HEK293T (cell line): Measurements from ENCODE around the gene SNX9.

Experiments used
- CTCF ChIA-PET: fragments of 350-600 bp; formaldehyde crosslinking; extraction: SDS; loops from one replicate; lab custom pipeline; 2021; ENCODE audit warnings: antibody characterized with exemption, inconsistent platforms; lab: Yijun Ruan, JAX
- POLR2A ChIA-PET: fragments of 350-600 bp; formaldehyde crosslinking; extraction: SDS; loops from one replicate; lab custom pipeline; 2020; ENCODE audit warnings: antibody characterized with exemption, inconsistent platforms; lab: Yijun Ruan, JAX
- DNase-seq: peaks from one replicate; pipeline ENCODE4 v3.0.0; 2012; ENCODE audit warnings: mixed read lengths; ENCODE audit errors: extremely low spot score
- ARNT ChIP-seq: fragments of 450-650 bp; IDR thresholded peaks from 2 replicates; pipeline ENCODE4 v1.6.1; 2017; ENCODE audit warnings: mild to moderate bottlenecking
- BHLHE40 ChIP-seq: fragments of 450-650 bp; IDR thresholded peaks from 2 replicates; pipeline ENCODE4 v1.6.1; 2016; ENCODE audit warnings: mild to moderate bottlenecking, moderate library complexity, borderline replicate concordance
- CTBP1 ChIP-seq: fragments of 450-650 bp; IDR thresholded peaks from 2 replicates; pipeline ENCODE4 v1.6.1; 2016; ENCODE audit warnings: borderline replicate concordance
- ELF4 ChIP-seq: fragments of 450-650 bp; IDR thresholded peaks from 2 replicates; pipeline ENCODE4 v1.6.1; 2017; ENCODE audit warnings: antibody characterized with exemption
- FOXA1 ChIP-seq: fragments of 450-650 bp; IDR thresholded peaks from 2 replicates; pipeline ENCODE4 v1.6.1; 2016; ENCODE audit warnings: mild to moderate bottlenecking
- FOXK2 ChIP-seq: fragments of 450-650 bp; IDR thresholded peaks from 2 replicates; pipeline ENCODE4 v1.6.1; 2016; ENCODE audit warnings: mild to moderate bottlenecking
- FOXM1 ChIP-seq: fragments of 450-650 bp; IDR thresholded peaks from 2 replicates; pipeline ENCODE4 v1.6.1; 2017; ENCODE audit warnings: mild to moderate bottlenecking, borderline replicate concordance
- HDGF ChIP-seq: fragments of 450-650 bp; IDR thresholded peaks from 2 replicates; pipeline ENCODE4 v1.6.1; 2017; ENCODE audit warnings: antibody characterized with exemption, borderline replicate concordance
- L3MBTL2 ChIP-seq: fragments of 450-650 bp; conservative IDR thresholded peaks from 2 replicates; pipeline ENCODE4 v1.6.1; 2016; ENCODE audit warnings: mild to moderate bottlenecking
- LEF1 ChIP-seq: fragments of 450-650 bp; IDR thresholded peaks from 2 replicates; pipeline ENCODE4 v1.6.1; 2017; ENCODE audit warnings: mild to moderate bottlenecking, borderline replicate concordance
- NFRKB ChIP-seq: fragments of 450-650 bp; IDR thresholded peaks from 2 replicates; pipeline ENCODE4 v1.6.1; 2016; ENCODE audit warnings: mild to moderate bottlenecking, moderate library complexity
- PKNOX1 ChIP-seq: fragments of 450-650 bp; IDR thresholded peaks from 2 replicates; pipeline ENCODE4 v1.6.1; 2016
- SP1 ChIP-seq: fragments of 450-650 bp; IDR thresholded peaks from 2 replicates; pipeline ENCODE4 v1.6.1; 2017
- SUZ12 ChIP-seq: fragments of 450-650 bp; IDR thresholded peaks from 2 replicates; pipeline ENCODE4 v1.6.1; 2016; ENCODE audit warnings: mild to moderate bottlenecking
- TARDBP ChIP-seq: fragments of 450-650 bp; IDR thresholded peaks from 2 replicates; pipeline ENCODE4 v1.6.1; 2016
- ZNF384 ChIP-seq: fragments of 450-650 bp; IDR thresholded peaks from 2 replicates; pipeline ENCODE4 v1.6.1; 2016

SNX9 gene

GRCh38 chr6:157779705-157780604 is 43.1 kb upstream of the SNX9 start:
- DNase-seq, result no peak
- TF ChIP-seq TARDBP, result no peak
- no peak for TF ChIP-seq FOXK2
- no peak for TF ChIP-seq NFRKB
- no peak for TF ChIP-seq SUZ12
- TF ChIP-seq LEF1, result no peak
- no peak for TF ChIP-seq SP1
- TF ChIP-seq FOXM1, result no peak
- no peak for TF ChIP-seq BHLHE40
- TF ChIP-seq L3MBTL2, result no peak
- TF ChIP-seq ZNF384, result no peak
- no peak for TF ChIP-seq HDGF
- no peak for TF ChIP-seq ELF4
- TF ChIP-seq CTBP1, result no peak
- no peak for TF ChIP-seq ARNT
- TF ChIP-seq FOXA1, result no peak
- POLR2A ChIA-PET, result no interaction called here
- CTCF ChIA-PET, result no interaction called here

- TF ChIP-seq CTBP1, result no peak
- POLR2A ChIA-PET, result no interaction called here
- no peak for DNase-seq
- CTCF ChIA-PET, result no interaction called here
Observed at GRCh38 chr6:157785636-157786035, 37.4 kb upstream of the SNX9 start.

- POLR2A ChIA-PET, result no interaction called here
- TF ChIP-seq CTBP1 (no peak), FOXM1 (no peak), BHLHE40 (no peak), FOXA1 (no peak), ELF4 (no peak), HDGF (no peak)
- CTCF ChIA-PET, result no interaction called here
- no peak for DNase-seq
Observed at GRCh38 chr6:157786221-157786620, 36.8 kb upstream of the SNX9 start.

GRCh38 chr6:157787080-157787479 is 36.0 kb upstream of the SNX9 start:
- ChIA-PET POLR2A (no interaction called here), CTCF (no interaction called here)
- DNase-seq, result no peak
- TF ChIP-seq SUZ12 (no peak), L3MBTL2 (no peak), CTBP1 (no peak), ZNF384 (no peak), FOXA1 (no peak), TARDBP (no peak), FOXM1 (no peak), BHLHE40 (no peak), HDGF (no peak), FOXK2 (no peak), PKNOX1 (no peak), ARNT (no peak), NFRKB (no peak), LEF1 (no peak), SP1 (no peak), ELF4 (no peak)

GRCh38 chr6:157788180-157788579 is 34.9 kb upstream of the SNX9 start:
- ChIA-PET POLR2A (no interaction called here), CTCF (interaction anchor here (0.6 kb wide), 1 partner anchor 1197 kb away, joined by 3 read pairs; no protein-coding TSS in a partner anchor)
- no peak for DNase-seq
- TF ChIP-seq HDGF (no peak), ELF4 (no peak)

- TF ChIP-seq FOXM1 (no peak), ARNT (no peak), HDGF (no peak), TARDBP (no peak), CTBP1 (no peak)
- CTCF ChIA-PET, result no interaction called here
- DNase-seq, result no peak
- POLR2A ChIA-PET, result no interaction called here
Observed at GRCh38 chr6:157789297-157789696, 33.7 kb upstream of the SNX9 start.

GRCh38 chr6:157789861-157790260 is 33.2 kb upstream of the SNX9 start:
- CTCF ChIA-PET, result no interaction called here
- TF ChIP-seq HDGF (no peak), CTBP1 (no peak), ZNF384 (no peak), PKNOX1 (no peak), SP1 (no peak), LEF1 (no peak), FOXA1 (no peak), TARDBP (no peak), L3MBTL2 (no peak), FOXK2 (no peak)
- POLR2A ChIA-PET, result no interaction called here
- DNase-seq, result peak; percentile 54
